ENCODE results near the gene GFRAL. TPM values are rescaled to one million over a fixed set of nuclear protein-coding genes. Genes with fewer than 3 reads are reported as not detected.
"Not testable (repeated sequence)": the region's sequence is repeated elsewhere in the genome, so short reads cannot be mapped to it uniquely, and the experiment has no call there.

GFRAL gene
- total RNA-seq = not detected

GRCh38 chr6:55327169-55327568 is at the start of gene GFRAL:
TSS of gene GFRAL (plus strand) at chr6:55327469. CDS start at chr6:55327555, 86 bp downstream.
- no peak for DNase-seq (ENCODE audit: low spot score)

DNA sequence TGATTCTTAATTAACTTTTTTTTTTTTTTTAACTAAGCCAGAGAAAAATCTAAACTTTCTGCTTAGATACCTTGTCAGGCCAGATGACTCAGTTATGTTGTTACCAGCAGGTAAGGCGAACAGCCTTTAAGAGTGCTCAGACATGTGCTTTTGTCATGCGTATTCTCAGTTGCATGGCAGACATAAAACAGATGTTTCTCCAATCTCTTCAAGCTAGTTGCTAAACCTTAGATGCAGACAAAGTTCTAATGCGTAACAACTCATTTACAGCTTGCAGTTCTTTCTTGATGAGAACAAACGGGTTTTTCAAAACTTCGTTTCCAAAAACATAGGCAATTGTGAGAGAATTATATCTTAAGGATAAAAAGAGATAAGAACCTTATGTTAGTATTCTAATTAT is 49.6 kb upstream of the GFRAL start:
- DNase-seq (ENCODE audit: low spot score) = no peak
- ATAC-seq = no peak

More at GRCh38 chr6:55327169-55327568, at the start of gene GFRAL:
- no peak for ATAC-seq

GRCh38 chr6:55281215-55281614 is 46.1 kb upstream of the GFRAL start:
- DNase-seq (ENCODE audit: low spot score) (no peak), ATAC-seq (no peak)

DNA sequence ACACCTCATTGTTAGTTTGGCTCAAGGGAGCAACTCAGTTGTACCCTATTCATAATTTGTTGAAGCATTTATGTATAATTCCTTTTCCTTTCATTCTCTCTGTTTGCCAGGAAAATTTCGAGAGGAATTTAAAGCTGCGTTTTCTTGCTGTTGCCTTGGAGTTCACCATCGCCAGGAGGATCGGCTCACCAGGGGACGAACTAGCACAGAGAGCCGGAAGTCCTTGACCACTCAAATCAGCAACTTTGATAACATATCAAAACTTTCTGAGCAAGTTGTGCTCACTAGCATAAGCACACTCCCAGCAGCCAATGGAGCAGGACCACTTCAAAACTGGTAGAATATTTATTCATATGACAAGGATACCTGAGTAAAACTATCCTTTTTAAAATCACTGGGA is 45.2 kb upstream of the GFRAL start:
- ATAC-seq = no peak
- no peak for DNase-seq (ENCODE audit: low spot score)

GRCh38 chr6:55286824-55287223 is 40.4 kb upstream of the GFRAL start:
- DNase-seq (ENCODE audit: low spot score) = no peak
- no peak for ATAC-seq

DNA sequence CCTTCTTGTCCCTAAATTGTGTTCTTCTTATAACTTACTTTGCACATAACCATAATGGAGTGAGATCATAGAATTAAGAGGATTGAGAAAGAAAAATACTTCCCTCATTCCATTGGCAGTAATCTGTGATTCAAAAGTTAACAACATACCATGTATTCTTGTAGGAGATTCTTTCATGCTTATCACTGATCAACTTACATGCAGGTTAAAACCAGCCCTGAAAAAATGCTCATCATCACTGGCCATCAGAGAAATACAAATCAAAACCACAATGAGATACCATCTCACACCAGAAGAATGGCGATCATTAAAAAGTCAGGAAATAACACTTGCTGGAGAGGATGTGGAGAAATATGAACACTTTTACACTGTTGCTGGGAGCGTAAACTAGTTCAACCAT is 36.5 kb upstream of the GFRAL start:
- ATAC-seq (no peak), DNase-seq (ENCODE audit: low spot score) (no peak)

GRCh38 chr6:55293116-55293515 is 34.2 kb upstream of the GFRAL start:
- ATAC-seq (no peak), DNase-seq (ENCODE audit: low spot score) (no peak)

DNA sequence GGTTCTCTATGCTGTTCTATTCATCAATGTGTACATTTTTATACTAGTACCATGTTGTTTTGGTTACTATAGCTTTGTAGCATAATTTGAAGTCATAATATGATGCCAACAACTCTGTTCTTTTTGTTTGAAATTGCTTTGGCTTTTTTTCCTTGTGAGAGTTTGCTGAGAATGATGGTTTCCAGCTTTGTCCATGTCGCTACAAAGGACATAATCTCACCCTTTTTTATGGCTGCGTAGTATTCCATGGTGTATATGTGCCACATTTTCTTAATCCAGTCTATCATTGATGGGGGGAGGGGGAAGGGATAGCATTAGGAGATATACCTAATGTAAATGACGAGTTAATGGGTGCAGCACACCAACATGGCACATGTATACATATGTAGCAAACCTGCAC is 30.1 kb upstream of the GFRAL start:
- not testable (repeated sequence) for ATAC-seq; DNase-seq (ENCODE audit: low spot score)

GRCh38 chr6:55299286-55299985 is 27.8 kb upstream of the GFRAL start:
- DNase-seq (ENCODE audit: low spot score) (no peak), ATAC-seq (no peak)

DNA sequence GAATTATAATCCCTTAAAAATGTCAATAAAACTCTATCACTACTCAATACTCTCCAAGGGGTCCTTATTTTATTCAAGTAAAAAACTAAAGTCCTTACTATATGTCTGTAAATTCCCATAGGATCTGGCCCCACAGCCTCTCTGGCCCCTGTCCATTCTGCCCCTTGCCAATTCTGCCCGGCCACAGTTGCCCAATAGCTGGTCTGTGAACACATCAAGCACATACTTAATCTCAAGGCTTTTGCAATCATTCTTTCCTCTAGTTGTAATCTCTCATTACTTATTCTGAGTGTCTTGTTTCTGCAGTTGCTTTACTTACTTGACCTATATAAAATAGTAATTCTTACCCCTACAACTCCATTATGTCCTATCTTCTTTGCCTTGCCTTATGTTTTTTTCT is 22.5 kb upstream of the GFRAL start:
- DNase-seq (ENCODE audit: low spot score) = no peak
- ATAC-seq = no peak

GRCh38 chr6:55319961-55320695 is 7.1 kb upstream of the GFRAL start:
- no peak for ATAC-seq
- no peak for DNase-seq (ENCODE audit: low spot score)

- ATAC-seq = no peak
- no peak for DNase-seq (ENCODE audit: low spot score)
These were observed 6.6 kb upstream of the GFRAL start for GRCh38 chr6:55320696-55321086.

DNA sequence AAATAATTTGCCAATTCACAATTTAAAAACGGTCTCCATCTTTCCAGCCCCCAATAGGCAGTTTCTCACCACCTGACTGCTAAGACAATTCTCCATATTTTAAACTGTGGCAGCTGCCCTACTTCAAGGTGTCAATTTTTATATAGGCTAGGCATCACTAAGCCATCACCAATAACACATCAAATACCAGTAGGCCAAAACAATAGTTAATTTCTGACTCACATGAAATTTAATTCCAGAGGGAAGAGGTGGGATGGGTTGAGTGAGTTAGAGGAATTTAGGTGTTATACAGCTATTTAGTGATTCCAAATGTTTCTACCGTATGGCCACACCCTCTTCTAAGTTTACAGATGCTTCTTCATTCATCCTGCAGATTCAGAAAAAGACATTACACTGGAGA is 49.9 kb downstream of the GFRAL start:
- DNase-seq (ENCODE audit: low spot score) (no peak), ATAC-seq (no peak)

- ATAC-seq (no peak), DNase-seq (ENCODE audit: low spot score) (no peak)
These were observed 52.2 kb downstream of the GFRAL start for GRCh38 chr6:55379471-55379870.

GRCh38 chr6:55379895-55380294 is 52.6 kb downstream of the GFRAL start:
- ATAC-seq (no peak), DNase-seq (ENCODE audit: low spot score) (no peak)

- DNase-seq (ENCODE audit: low spot score) = no peak
These were observed 60.9 kb downstream of the GFRAL start for GRCh38 chr6:55388211-55388610.

GRCh38 chr6:55395871-55396270 is 68.6 kb downstream of the GFRAL start:
- no peak for ATAC-seq
- DNase-seq (ENCODE audit: low spot score) = no peak

More at GRCh38 chr6:55388211-55388610, 60.9 kb downstream of the GFRAL start:
- no peak for ATAC-seq

DNA sequence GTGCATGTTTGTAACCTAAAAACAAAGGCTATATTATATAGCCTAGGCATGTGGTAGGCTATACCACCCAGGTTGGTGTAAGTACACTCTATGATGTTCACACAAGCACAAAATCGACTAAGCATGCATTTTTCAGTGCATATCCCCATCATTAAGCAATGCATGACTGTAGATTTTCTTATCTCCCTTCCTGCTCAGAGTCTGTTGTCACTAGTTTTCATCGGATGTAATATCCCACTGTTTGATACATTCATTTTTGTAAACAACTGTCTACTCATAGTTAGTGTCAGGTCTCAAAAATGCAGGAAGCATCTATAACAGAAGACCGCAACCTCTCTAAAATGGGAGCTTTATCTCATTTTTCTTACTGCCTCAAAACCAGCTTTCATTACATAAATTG is 70.7 kb downstream of the GFRAL start:
- DNase-seq (ENCODE audit: low spot score) (no peak), ATAC-seq (no peak)

- DNase-seq (ENCODE audit: low spot score) (no peak), ATAC-seq (no peak)
These were observed 72.1 kb downstream of the GFRAL start for GRCh38 chr6:55399351-55399750.

DNA sequence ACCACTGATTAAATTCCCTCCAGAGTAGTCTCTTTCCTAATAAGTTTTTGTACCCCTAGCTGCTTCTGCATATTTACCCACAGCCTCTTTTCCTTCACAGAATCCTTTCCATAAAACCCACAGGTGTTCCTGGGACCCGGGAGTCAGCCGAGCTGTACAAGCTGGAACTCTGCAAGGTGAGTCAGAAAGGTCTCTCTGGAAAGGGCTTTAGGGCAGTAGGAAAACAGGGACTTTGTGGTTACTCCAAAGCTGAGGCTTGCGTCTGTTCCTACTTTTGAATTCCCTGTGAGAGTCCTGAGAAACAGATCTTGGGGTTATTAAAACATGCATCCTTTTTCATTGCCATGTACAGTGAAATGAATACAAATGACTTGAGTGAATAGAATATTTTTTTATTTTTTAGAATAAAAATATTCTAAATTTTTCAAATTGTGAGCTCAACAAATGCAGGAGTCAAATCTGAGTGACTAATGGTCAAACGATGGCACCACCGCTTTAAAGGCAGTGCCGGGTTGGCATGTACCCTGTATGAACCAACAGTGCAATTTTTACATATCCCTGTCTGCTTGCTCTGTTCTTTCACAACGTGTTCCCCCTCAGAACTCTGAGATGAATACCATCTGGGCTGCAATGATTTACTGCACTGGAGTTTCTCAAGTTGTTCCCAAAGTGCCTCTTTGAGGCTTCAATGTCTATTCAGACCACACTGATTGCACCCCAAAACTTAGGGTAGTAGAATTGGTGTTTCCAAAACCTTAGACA is 78.4 kb downstream of the GFRAL start:
- DNase-seq (ENCODE audit: low spot score) (no peak), ATAC-seq (no peak)

DNA sequence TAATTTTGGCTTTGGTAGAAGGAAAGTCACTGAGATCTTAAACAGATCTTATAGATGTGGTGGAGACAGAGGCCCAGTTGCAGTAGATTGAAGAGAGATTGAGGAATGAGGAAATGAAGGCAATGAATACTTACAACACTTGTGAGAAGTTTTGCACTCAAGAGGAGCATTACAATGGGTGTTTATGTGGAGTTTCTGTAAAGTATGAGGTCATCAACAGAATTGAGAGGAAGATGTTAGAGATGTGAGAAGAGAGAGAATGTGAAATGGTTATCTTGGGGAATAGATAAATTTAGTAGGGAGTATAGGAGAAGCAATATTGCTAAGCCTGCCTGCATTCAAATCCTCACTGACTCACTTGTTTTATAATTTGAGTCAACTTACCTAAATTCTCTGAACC is 83.4 kb downstream of the GFRAL start:
- DNase-seq (ENCODE audit: low spot score) (no peak), ATAC-seq (no peak)

- ATAC-seq (no peak), DNase-seq (ENCODE audit: low spot score) (no peak)
These were observed 96.7 kb downstream of the GFRAL start for GRCh38 chr6:55423933-55424332.
